Lower lobe of right lung (tissue), 2 donors: ENCODE measurements around the gene GREM2. TPM values are rescaled to one million over a fixed set of nuclear protein-coding genes. Genes with fewer than 3 reads are reported as not detected.

Experiments
- ATAC-seq, 2 donors: fragments of 200-7000 bp; cut with Tn5 transposase; one replicate each; pipeline ENCODE4 v1.9.1; 2020 to 2022; ENCODE audit warnings: mild to moderate bottlenecking in 2 of 2, moderate library complexity in 2 of 2
- DNase-seq: peaks from one replicate; pipeline ENCODE4 v3.0.0-alpha.2; 2020
- H3K27ac ChIP-seq: fragments of 200-600 bp; one replicate; pipeline ENCODE4 v1.8.0; 2022
- H3K27me3 ChIP-seq: fragments of 200-600 bp; one replicate; pipeline ENCODE4 v1.8.0; 2022; ENCODE audit warnings: low read depth
- H3K36me3 ChIP-seq: fragments of 200-600 bp; one replicate; pipeline ENCODE4 v1.8.0; 2022; ENCODE audit warnings: mild to moderate bottlenecking
- H3K4me1 ChIP-seq: fragments of 200-600 bp; one replicate; pipeline ENCODE4 v1.8.0; 2022
- H3K4me3 ChIP-seq: fragments of 200-600 bp; one replicate; pipeline ENCODE4 v1.8.0; 2022; ENCODE audit warnings: mild to moderate bottlenecking
- H3K9me3 ChIP-seq: fragments of 200-600 bp; one replicate; pipeline ENCODE4 v1.8.0; 2022
- CTCF ChIP-seq: fragments of 200-600 bp; IDR thresholded peaks from one replicate; pipeline ENCODE4 v1.8.0; 2022; ENCODE audit warnings: antibody characterized with exemption, mild to moderate bottlenecking
- intact Hi-C: fragments of 100-400 bp; cut with DNase I; formaldehyde crosslinking; loops from one replicate; pipeline ENCODE4 v1.11.0; 2022
- total RNA-seq: library from RNA; stranded (reverse); fragmentation: NEBNext Ultra II Directional; extraction: Animal tissue kit (Norgen Biotek cat#: 25700); gene quantifications from one replicate; pipeline ENCODE4 v1.2.1, GENCODE V29; 2021
- donor health status: DM: no; HTN: yes; CAD: no; lungs with severe emphysema.

GREM2 gene
- total RNA-seq, 1 donor from 2014 or later, result 0.74 TPM

GRCh38 chr1:240524356-240525069 lies 87.4 kb downstream of the GREM2 start:
- TF ChIP-seq CTCF, result no peak
- Histone ChIP-seq H3K4me3 (no peak overlapping the region), H3K4me1 (no peaks in the 10 kb centered on the region), H3K27ac (no peak overlapping the region), H3K9me3 (no peaks in the 10 kb centered on the region), H3K27me3 (no peaks in the 10 kb centered on the region), H3K36me3 (no peaks in the 10 kb centered on the region)
- no peak for DNase-seq
- intact Hi-C loops, result no loop called here
- ATAC-seq, result no peak

- DNase-seq (no peak), ATAC-seq (no peak)
- Histone ChIP-seq H3K36me3 (no peaks in the 10 kb centered on the region), H3K4me1 (no peaks in the 10 kb centered on the region), H3K27ac (no peak overlapping the region), H3K4me3 (no peak overlapping the region), H3K27me3 (no peaks in the 10 kb centered on the region), H3K9me3 (no peaks in the 10 kb centered on the region)
- TF ChIP-seq CTCF, result no peak
- intact Hi-C loops, result no loop called here
These were observed 89.7 kb downstream of the GREM2 start for GRCh38 chr1:240522122-240522822.

- Histone ChIP-seq H3K9me3 (no peaks in the 10 kb centered on the region), H3K27me3 (no peaks in the 10 kb centered on the region), H3K36me3 (no peaks in the 10 kb centered on the region), H3K4me3 (no peak overlapping the region), H3K4me1 (no peaks in the 10 kb centered on the region), H3K27ac (no peak overlapping the region)
- TF ChIP-seq CTCF, result no peak
- intact Hi-C loops, result no loop called here
- DNase-seq, result no peak
- ATAC-seq, result no peak
These were observed 94.1 kb downstream of the GREM2 start for GRCh38 chr1:240517891-240518290.

- no peak for TF ChIP-seq CTCF
- DNase-seq (no peak), ATAC-seq (no peak)
- Histone ChIP-seq H3K4me3 (no peak overlapping the region), H3K27ac (no peak overlapping the region), H3K9me3 (no peaks in the 10 kb centered on the region), H3K27me3 (no peaks in the 10 kb centered on the region), H3K36me3 (no peaks in the 10 kb centered on the region), H3K4me1 (no peaks in the 10 kb centered on the region)
- intact Hi-C loops, result no loop called here
These were observed 95.9 kb downstream of the GREM2 start for GRCh38 chr1:240516069-240516468.

- Histone ChIP-seq H3K27me3 (no peaks in the 10 kb centered on the region), H3K27ac (no peak overlapping the region), H3K36me3 (no peaks in the 10 kb centered on the region), H3K9me3 (no peaks in the 10 kb centered on the region), H3K4me1 (no peaks in the 10 kb centered on the region), H3K4me3 (no peak overlapping the region)
- intact Hi-C loops, result no loop called here
- no peak for DNase-seq
- TF ChIP-seq CTCF, result no peak
- no peak for ATAC-seq
These were observed 96.5 kb downstream of the GREM2 start for GRCh38 chr1:240515505-240515904.
